ENCODE measurements around the gene YIPF5.

YIPF5 gene

GRCh38 chr5:144170276-144171024, at the start of gene YIPF5, which contains the start of gene KCTD16:
Gene YIPF5, minus strand, starts transcription at chr5:144170659. Its CDS starts 704 bp downstream, at chr5:144169955.
Gene KCTD16, plus strand, starts transcription at chr5:144170873.
- Histone ChIP-seq H3K4me3 (peak within 1 kb of the TSS; percentile 65 to 85 (median 74)), H3K27ac (peak within 1 kb of the TSS in 20 of 21 experiments; percentile 74 to 94 (median 90))

GRCh38 chr5:144219869-144220268, 49.4 kb upstream of the YIPF5 start:
- Histone ChIP-seq H3K4me3 (no peak overlapping the region), H3K27ac (no peak overlapping the region)

GRCh38 chr5:144210655-144211054, 40.2 kb upstream of the YIPF5 start:
- H3K27ac ChIP-seq: no peak overlapping the region
- H3K4me3 ChIP-seq: no peak overlapping the region

GRCh38 chr5:144209361-144209760, 38.9 kb upstream of the YIPF5 start:
- no peak overlapping the region for H3K27ac ChIP-seq
- H3K4me3 ChIP-seq: no peak overlapping the region

GRCh38 chr5:144207875-144208444, 37.5 kb upstream of the YIPF5 start:
- H3K4me3 ChIP-seq: no peak overlapping the region
- H3K27ac ChIP-seq: no peak overlapping the region

- H3K27ac ChIP-seq: no peak overlapping the region
Observed at GRCh38 chr5:144206141-144206540, 35.7 kb upstream of the YIPF5 start.

GRCh38 chr5:144205141-144205551, 34.7 kb upstream of the YIPF5 start:
- peak overlapping the region in 1 of 7 experiments; percentile 19 for H3K4me3 ChIP-seq
- no peak overlapping the region for H3K27ac ChIP-seq

More at GRCh38 chr5:144206141-144206540, 35.7 kb upstream of the YIPF5 start:
- H3K4me3 ChIP-seq: no peak overlapping the region

- Histone ChIP-seq H3K27ac (no peak overlapping the region), H3K4me3 (no peak overlapping the region)
Observed at GRCh38 chr5:144203750-144204596, 33.5 kb upstream of the YIPF5 start.

- no peak overlapping the region for H3K4me3 ChIP-seq
- no peak overlapping the region for H3K27ac ChIP-seq
Observed at GRCh38 chr5:144202726-144203125, 32.3 kb upstream of the YIPF5 start.

- Histone ChIP-seq H3K4me3 (no peak overlapping the region), H3K27ac (no peak overlapping the region)
Observed at GRCh38 chr5:144202072-144202471, 31.6 kb upstream of the YIPF5 start.

- no peak overlapping the region for H3K4me3 ChIP-seq
- no peak overlapping the region for H3K27ac ChIP-seq
Observed at GRCh38 chr5:144201588-144201987, 31.1 kb upstream of the YIPF5 start.

GRCh38 chr5:144198386-144198785, 27.9 kb upstream of the YIPF5 start:
- Histone ChIP-seq H3K4me3 (no peak overlapping the region), H3K27ac (no peak overlapping the region)

- H3K4me3 ChIP-seq: no peak overlapping the region
- no peak overlapping the region for H3K27ac ChIP-seq
Observed at GRCh38 chr5:144196612-144197011, 26.2 kb upstream of the YIPF5 start.

GRCh38 chr5:144195448-144195847, 25.0 kb upstream of the YIPF5 start:
- H3K27ac ChIP-seq: no peak overlapping the region
- H3K4me3 ChIP-seq: no peak overlapping the region

GRCh38 chr5:144194144-144194543, 23.7 kb upstream of the YIPF5 start:
- no peak overlapping the region for H3K4me3 ChIP-seq
- H3K27ac ChIP-seq: no peak overlapping the region

- H3K27ac ChIP-seq: no peak overlapping the region
- no peak overlapping the region for H3K4me3 ChIP-seq
Observed at GRCh38 chr5:144192661-144193060, 22.2 kb upstream of the YIPF5 start.

GRCh38 chr5:144191998-144192397, 21.5 kb upstream of the YIPF5 start:
- no peak overlapping the region for H3K4me3 ChIP-seq
- peak overlapping the region in 4 of 21 experiments; percentile 53 to 83 (median 69) for H3K27ac ChIP-seq

- Histone ChIP-seq H3K4me3 (no peak overlapping the region), H3K27ac (peak overlapping the region in 4 of 21 experiments; percentile 60 to 83 (median 69))
Observed at GRCh38 chr5:144191531-144191930, 21.1 kb upstream of the YIPF5 start.

- peak overlapping the region in 7 of 21 experiments; percentile 2 to 92 (median 66) for H3K27ac ChIP-seq
- no peak overlapping the region for H3K4me3 ChIP-seq
Observed at GRCh38 chr5:144189800-144190429, 19.5 kb upstream of the YIPF5 start.
